Activated naive CD8-positive, alpha-beta T cell treated with anti-CD3 and anti-CD28 coated beads, Interleukin-2, amount 50 U/mL, for 24 hours (primary cell): ENCODE results near the gene MRPL12.

Source experiments
- ATAC-seq: fragments of 150-1000 bp; cut with Tn5 transposase; one replicate; pipeline ENCODE4 v1.10.0; 2021
- DNase-seq: peaks from one replicate; pipeline ENCODE4 v3.0.0; 2021
- H3K27ac Mint-ChIP-seq: one replicate; pipeline ENCODE4 v1.8.0; 2021; ENCODE audit warnings: mild to moderate bottlenecking, mixed read lengths
- H3K27me3 Mint-ChIP-seq: one replicate; pipeline ENCODE4 v1.8.0; 2021; ENCODE audit warnings: mixed read lengths
- H3K36me3 Mint-ChIP-seq: one replicate; pipeline ENCODE4 v1.8.0; 2021; ENCODE audit warnings: low read depth, mixed read lengths
- H3K4me1 Mint-ChIP-seq: one replicate; pipeline ENCODE4 v1.8.0; 2021; ENCODE audit warnings: mixed read lengths
- H3K4me3 Mint-ChIP-seq: one replicate; pipeline ENCODE4 v1.8.0; 2021; ENCODE audit warnings: mild to moderate bottlenecking, moderate library complexity, mixed read lengths
- H3K9me3 Mint-ChIP-seq: one replicate; pipeline ENCODE4 v1.8.0; 2021; ENCODE audit warnings: mixed read lengths

Gene MRPL12

GRCh38 chr17:81688616-81689015, 14.6 kb upstream of the MRPL12 start:
- Mint-ChIP-seq H3K36me3 (peaks cover 46% of the 10 kb centered on the region), H3K27me3 (peaks cover 2% of the 10 kb centered on the region), H3K4me1 (peaks cover 29% of the 10 kb centered on the region), H3K4me3 (no peak overlapping the region), H3K9me3 (no peaks in the 10 kb centered on the region), H3K27ac (no peak overlapping the region)
- DNase-seq (no peak), ATAC-seq (no peak)

- ATAC-seq: no peak
- Mint-ChIP-seq H3K9me3 (no peaks in the 10 kb centered on the region), H3K4me1 (peaks cover 19% of the 10 kb centered on the region), H3K27me3 (no peaks in the 10 kb centered on the region), H3K36me3 (peaks cover 39% of the 10 kb centered on the region), H3K4me3 (no peak overlapping the region), H3K27ac (no peak overlapping the region)
- no peak for DNase-seq
These were observed 13.1 kb upstream of the MRPL12 start for GRCh38 chr17:81690066-81690465.

- Mint-ChIP-seq H3K4me1 (peaks cover 14% of the 10 kb centered on the region), H3K4me3 (no peak overlapping the region), H3K9me3 (no peaks in the 10 kb centered on the region), H3K27me3 (no peaks in the 10 kb centered on the region), H3K27ac (no peak overlapping the region), H3K36me3 (peaks cover 36% of the 10 kb centered on the region)
- DNase-seq (no peak), ATAC-seq (no peak)
These were observed 12.6 kb upstream of the MRPL12 start for GRCh38 chr17:81690549-81690948.

- no peaks in the 10 kb centered on the region for H3K9me3 Mint-ChIP-seq
- H3K4me3 Mint-ChIP-seq: no peak overlapping the region
- DNase-seq (no peak), ATAC-seq (no peak)
- no peaks in the 10 kb centered on the region for H3K27me3 Mint-ChIP-seq
- H3K36me3 Mint-ChIP-seq: peaks cover 33% of the 10 kb centered on the region
- peaks cover 10% of the 10 kb centered on the region for H3K4me1 Mint-ChIP-seq
- no peak overlapping the region for H3K27ac Mint-ChIP-seq
These were observed 12.0 kb upstream of the MRPL12 start for GRCh38 chr17:81691196-81691595.

- no peak for DNase-seq
- no peak for ATAC-seq
- Mint-ChIP-seq H3K4me1 (peaks cover 8% of the 10 kb centered on the region), H3K27ac (no peak overlapping the region), H3K36me3 (peaks cover 30% of the 10 kb centered on the region), H3K9me3 (no peaks in the 10 kb centered on the region), H3K27me3 (no peaks in the 10 kb centered on the region), H3K4me3 (no peak overlapping the region)
These were observed 11.6 kb upstream of the MRPL12 start for GRCh38 chr17:81691608-81692007.

GRCh38 chr17:81693509-81694210, 9.5 kb upstream of the MRPL12 start:
- no peak overlapping the region for H3K27ac Mint-ChIP-seq
- H3K4me1 Mint-ChIP-seq: peaks cover 3% of the 10 kb centered on the region
- no peaks in the 10 kb centered on the region for H3K27me3 Mint-ChIP-seq
- no peak overlapping the region for H3K4me3 Mint-ChIP-seq
- no peaks in the 10 kb centered on the region for H3K9me3 Mint-ChIP-seq
- DNase-seq: no peak
- H3K36me3 Mint-ChIP-seq: peaks cover 32% of the 10 kb centered on the region
- ATAC-seq: no peak

- Mint-ChIP-seq H3K4me3 (no peak overlapping the region), H3K4me1 (no peaks in the 10 kb centered on the region), H3K36me3 (peaks cover 29% of the 10 kb centered on the region), H3K27me3 (no peaks in the 10 kb centered on the region), H3K9me3 (no peaks in the 10 kb centered on the region), H3K27ac (no peak overlapping the region)
- DNase-seq: no peak
- no peak for ATAC-seq
These were observed 8.4 kb upstream of the MRPL12 start for GRCh38 chr17:81694810-81695209.

GRCh38 chr17:81695211-81695610, 8.0 kb upstream of the MRPL12 start:
- peaks cover 29% of the 10 kb centered on the region for H3K36me3 Mint-ChIP-seq
- no peak overlapping the region for H3K27ac Mint-ChIP-seq
- no peaks in the 10 kb centered on the region for H3K27me3 Mint-ChIP-seq
- no peaks in the 10 kb centered on the region for H3K9me3 Mint-ChIP-seq
- no peak for ATAC-seq
- no peaks in the 10 kb centered on the region for H3K4me1 Mint-ChIP-seq
- no peak overlapping the region for H3K4me3 Mint-ChIP-seq
- DNase-seq: no peak

- H3K9me3 Mint-ChIP-seq: no peaks in the 10 kb centered on the region
- no peak overlapping the region for H3K4me3 Mint-ChIP-seq
- H3K27me3 Mint-ChIP-seq: no peaks in the 10 kb centered on the region
- ATAC-seq: no peak
- no peak for DNase-seq
- H3K27ac Mint-ChIP-seq: no peak overlapping the region
- H3K36me3 Mint-ChIP-seq: peaks cover 29% of the 10 kb centered on the region
- peaks cover 3% of the 10 kb centered on the region for H3K4me1 Mint-ChIP-seq
These were observed 7.4 kb upstream of the MRPL12 start for GRCh38 chr17:81695801-81696200.

GRCh38 chr17:81696218-81696941, 6.8 kb upstream of the MRPL12 start:
- H3K27me3 Mint-ChIP-seq: no peaks in the 10 kb centered on the region
- peaks cover 32% of the 10 kb centered on the region for H3K36me3 Mint-ChIP-seq
- peaks cover 8% of the 10 kb centered on the region for H3K4me1 Mint-ChIP-seq
- ATAC-seq: no peak
- no peak for DNase-seq
- no peaks in the 10 kb centered on the region for H3K9me3 Mint-ChIP-seq
- H3K27ac Mint-ChIP-seq: no peak overlapping the region
- no peak overlapping the region for H3K4me3 Mint-ChIP-seq

GRCh38 chr17:81697261-81698044, 5.7 kb upstream of the MRPL12 start:
- Mint-ChIP-seq H3K4me1 (peaks cover 15% of the 10 kb centered on the region), H3K4me3 (no peak overlapping the region), H3K27ac (no peak overlapping the region), H3K27me3 (no peaks in the 10 kb centered on the region), H3K36me3 (peaks cover 33% of the 10 kb centered on the region), H3K9me3 (no peaks in the 10 kb centered on the region)
- DNase-seq (no peak), ATAC-seq (no peak)

- DNase-seq: no peak
- Mint-ChIP-seq H3K4me3 (peak overlapping the region; percentile 90), H3K27ac (peak overlapping the region; percentile 8), H3K36me3 (peaks cover 45% of the 10 kb centered on the region), H3K27me3 (no peaks in the 10 kb centered on the region), H3K4me1 (peaks cover 24% of the 10 kb centered on the region), H3K9me3 (no peaks in the 10 kb centered on the region)
- ATAC-seq: no peak
These were observed 2.5 kb upstream of the MRPL12 start for GRCh38 chr17:81700353-81701287.

GRCh38 chr17:81701288-81702071, 1.7 kb upstream of the MRPL12 start:
- Mint-ChIP-seq H3K27ac (peak overlapping the region; percentile 95), H3K4me1 (peaks cover 30% of the 10 kb centered on the region), H3K9me3 (no peaks in the 10 kb centered on the region), H3K36me3 (peaks cover 52% of the 10 kb centered on the region), H3K4me3 (peak overlapping the region; percentile 90), H3K27me3 (no peaks in the 10 kb centered on the region)
- peak; percentile 38 for DNase-seq
- peak; percentile 20 for ATAC-seq
